ENCODE data around the gene FTSJ3. TPM values are rescaled to one million over a fixed set of nuclear protein-coding genes. Genes with fewer than 3 reads are reported as not detected.

Gene FTSJ3
- total and polyA plus RNA-seq, 2 experiments from 2014 or later = 29.2 to 61.5 TPM

DNA sequence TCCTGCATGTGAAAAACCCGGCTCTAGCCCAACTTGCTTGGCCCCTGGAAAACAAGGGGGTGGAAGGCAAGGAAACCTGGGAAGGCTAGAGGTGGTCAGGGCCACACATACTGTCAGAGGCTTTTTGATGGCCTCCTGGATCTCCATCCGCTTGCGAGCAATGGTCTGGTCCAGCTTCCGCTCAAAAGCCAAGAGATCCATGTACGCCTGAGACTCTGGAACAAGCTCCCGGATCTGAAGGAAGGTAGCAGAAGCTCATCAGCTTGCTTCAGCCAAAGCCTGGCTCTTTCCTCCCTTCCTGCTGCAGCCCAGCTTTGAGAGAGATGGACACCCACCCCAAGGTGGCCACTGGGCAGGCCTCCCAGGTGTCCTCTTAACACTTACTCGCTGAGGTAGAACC is 9.3 kb upstream of the FTSJ3 start:
- Histone ChIP-seq H3K36me3 (ENCODE audit: insufficient read depth) (peaks cover 11% of the 10 kb centered on the region), H3K79me2 (replicated peaks; ENCODE audit: insufficient read depth) (peaks cover 43% of the 10 kb centered on the region), H3K4me2 (no peak overlapping the region), H3F3A (replicated peaks; ENCODE audit: low read depth) (peaks cover 10% of the 10 kb centered on the region; the same call in 1 of the 2 replicates), H2AFZ (no peak overlapping the region), H3K4me1 (ENCODE audit: insufficient read depth) (peaks cover 28% of the 10 kb centered on the region), H4K20me1 (replicated peaks; ENCODE audit: insufficient read depth) (peaks cover 13% of the 10 kb centered on the region; the same call in 1 of the 2 replicates), H3K27ac (ENCODE audit: low read depth) (no peak overlapping the region), H3K27me3 (ENCODE audit: insufficient read depth) (no peaks in the 10 kb centered on the region), H3K4me3 (no peak overlapping the region), H3K9me2 (ENCODE audit: insufficient read depth) (no peaks in the 10 kb centered on the region)
- Mint-ChIP-seq H3K9me3 (no peaks in the 10 kb centered on the region), H3K27ac (no peak overlapping the region), H3K36me3 (ENCODE audit: low read depth) (peaks cover 52% of the 10 kb centered on the region), H3K4me1 (peaks cover 34% of the 10 kb centered on the region), H3K4me3 (no peak overlapping the region), H3K27me3 (ENCODE audit: insufficient read depth, low read depth, poor library complexity) (peaks cover 24% of the 10 kb centered on the region)
- ATAC-seq (no peak), DNase-seq (ENCODE audit: low spot score) (no peak)
- TF ChIP-seq POLR2AphosphoS5 (IDR thresholded peaks at IDR 0.05; ENCODE audit: low read depth) = no peak

DNA sequence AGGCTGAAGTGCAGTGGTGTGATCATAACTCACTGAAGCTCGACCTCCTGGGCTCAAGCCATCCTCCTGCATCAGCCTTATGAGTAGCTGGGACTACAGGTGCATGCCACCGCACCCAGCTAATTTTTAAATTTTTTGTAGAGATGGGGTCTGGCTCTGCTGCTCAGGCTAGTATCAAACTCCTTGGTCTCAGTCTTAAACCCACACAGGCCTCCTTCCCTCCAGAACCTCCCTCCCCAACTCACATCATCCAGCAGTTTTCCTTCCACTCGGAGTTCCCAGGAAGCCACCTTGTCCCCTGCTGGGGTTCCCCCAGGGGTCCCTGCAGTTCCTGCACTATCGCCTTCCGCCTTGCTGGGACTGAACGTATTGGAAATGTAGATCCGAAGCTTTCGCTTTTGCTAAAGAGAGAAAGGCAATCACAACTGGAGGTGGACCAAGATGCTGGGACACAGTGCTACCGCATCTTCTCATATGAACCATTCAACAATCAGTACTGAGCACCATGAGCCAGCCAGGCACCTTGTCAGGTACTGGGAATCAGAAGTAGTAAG is 7.8 kb upstream of the FTSJ3 start:
- TF ChIP-seq, protein P1, sequence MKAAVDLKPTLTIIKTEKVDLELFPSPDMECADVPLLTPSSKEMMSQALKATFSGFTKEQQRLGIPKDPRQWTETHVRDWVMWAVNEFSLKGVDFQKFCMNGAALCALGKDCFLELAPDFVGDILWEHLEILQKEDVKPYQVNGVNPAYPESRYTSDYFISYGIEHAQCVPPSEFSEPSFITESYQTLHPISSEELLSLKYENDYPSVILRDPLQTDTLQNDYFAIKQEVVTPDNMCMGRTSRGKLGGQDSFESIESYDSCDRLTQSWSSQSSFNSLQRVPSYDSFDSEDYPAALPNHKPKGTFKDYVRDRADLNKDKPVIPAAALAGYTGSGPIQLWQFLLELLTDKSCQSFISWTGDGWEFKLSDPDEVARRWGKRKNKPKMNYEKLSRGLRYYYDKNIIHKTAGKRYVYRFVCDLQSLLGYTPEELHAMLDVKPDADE (IDR thresholded peaks at IDR 0.05) = no peak
- no peak for DNase-seq (ENCODE audit: low spot score)
- Histone ChIP-seq H3K27ac (ENCODE audit: low read depth) (no peak overlapping the region), H2AFZ (no peak overlapping the region), H3K27me3 (ENCODE audit: insufficient read depth) (no peaks in the 10 kb centered on the region), H4K20me1 (replicated peaks; ENCODE audit: insufficient read depth) (peaks cover 6% of the 10 kb centered on the region), H3F3A (replicated peaks; ENCODE audit: low read depth) (peaks cover 16% of the 10 kb centered on the region; the same call in 1 of the 2 replicates), H3K4me3 (no peak overlapping the region), H3K36me3 (ENCODE audit: insufficient read depth) (peaks cover 24% of the 10 kb centered on the region), H3K9me2 (ENCODE audit: insufficient read depth) (no peaks in the 10 kb centered on the region), H3K79me2 (replicated peaks; ENCODE audit: insufficient read depth) (peaks cover 27% of the 10 kb centered on the region), H3K4me2 (no peak overlapping the region), H3K4me1 (ENCODE audit: insufficient read depth) (peaks cover 16% of the 10 kb centered on the region; the same call in 1 of the 2 replicates)
- no peak for ATAC-seq
- peaks cover 67% of the 10 kb centered on the region for H3K36me3 Mint-ChIP-seq (ENCODE audit: low read depth)
- H3K4me3 Mint-ChIP-seq = no peak overlapping the region
- H3K27ac Mint-ChIP-seq = peak overlapping the region; percentile 61; the same call in 1 of the 2 replicates
- H3K27me3 Mint-ChIP-seq (ENCODE audit: insufficient read depth, low read depth, poor library complexity) = peaks cover 25% of the 10 kb centered on the region
- H3K9me3 Mint-ChIP-seq = no peaks in the 10 kb centered on the region
- peaks cover 21% of the 10 kb centered on the region for H3K4me1 Mint-ChIP-seq

DNA sequence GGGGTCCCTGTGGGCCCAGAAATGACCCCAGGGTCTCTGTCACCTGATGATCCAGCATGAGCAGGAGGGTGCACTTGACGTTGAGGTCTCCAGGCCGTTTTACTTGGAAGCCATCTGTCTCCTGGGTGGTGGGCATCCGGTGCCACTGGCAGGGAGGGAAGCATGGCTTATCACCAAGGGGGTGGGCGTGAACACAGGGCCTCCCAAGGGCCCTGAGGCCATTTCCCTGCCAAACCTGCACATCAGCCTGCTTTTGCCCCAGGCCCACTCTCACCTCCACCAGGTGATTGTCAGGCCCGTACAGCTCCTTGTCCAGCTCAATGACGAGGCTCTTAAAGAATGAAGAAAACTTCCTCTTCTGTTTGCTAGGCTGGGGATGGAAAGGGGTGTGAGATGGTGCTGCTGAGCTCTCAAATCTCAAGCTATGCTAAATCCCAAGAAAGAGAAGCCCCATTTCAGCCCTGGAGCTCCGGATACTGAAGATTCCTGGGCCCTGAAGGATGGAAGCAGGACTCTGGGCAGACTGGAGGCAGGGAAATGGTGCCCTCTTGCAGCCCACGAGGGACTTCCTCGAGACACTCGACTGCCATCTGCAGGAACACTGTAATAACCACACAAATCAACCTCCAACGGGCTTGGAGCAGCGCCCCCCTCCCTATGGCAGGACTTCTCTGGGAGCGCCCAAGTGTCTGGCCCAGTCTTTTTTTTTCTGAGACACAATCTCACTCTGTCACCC is 7.1 kb upstream of the FTSJ3 start:
- Histone ChIP-seq H3K27ac (ENCODE audit: low read depth) (no peak overlapping the region), H3F3A (replicated peaks; ENCODE audit: low read depth) (peaks cover 13% of the 10 kb centered on the region; the same call in 1 of the 2 replicates), H3K79me2 (replicated peaks; ENCODE audit: insufficient read depth) (peaks cover 24% of the 10 kb centered on the region), H3K27me3 (ENCODE audit: insufficient read depth) (no peaks in the 10 kb centered on the region), H3K4me1 (ENCODE audit: insufficient read depth) (peaks cover 14% of the 10 kb centered on the region; the same call in 1 of the 2 replicates), H4K20me1 (replicated peaks; ENCODE audit: insufficient read depth) (peaks cover 6% of the 10 kb centered on the region), H3K4me3 (no peak overlapping the region), H3K36me3 (ENCODE audit: insufficient read depth) (peaks cover 28% of the 10 kb centered on the region), H2AFZ (no peak overlapping the region), H3K4me2 (no peak overlapping the region), H3K9me2 (ENCODE audit: insufficient read depth) (no peaks in the 10 kb centered on the region)
- H3K4me1 Mint-ChIP-seq = peaks cover 20% of the 10 kb centered on the region
- TF ChIP-seq, protein P2, sequence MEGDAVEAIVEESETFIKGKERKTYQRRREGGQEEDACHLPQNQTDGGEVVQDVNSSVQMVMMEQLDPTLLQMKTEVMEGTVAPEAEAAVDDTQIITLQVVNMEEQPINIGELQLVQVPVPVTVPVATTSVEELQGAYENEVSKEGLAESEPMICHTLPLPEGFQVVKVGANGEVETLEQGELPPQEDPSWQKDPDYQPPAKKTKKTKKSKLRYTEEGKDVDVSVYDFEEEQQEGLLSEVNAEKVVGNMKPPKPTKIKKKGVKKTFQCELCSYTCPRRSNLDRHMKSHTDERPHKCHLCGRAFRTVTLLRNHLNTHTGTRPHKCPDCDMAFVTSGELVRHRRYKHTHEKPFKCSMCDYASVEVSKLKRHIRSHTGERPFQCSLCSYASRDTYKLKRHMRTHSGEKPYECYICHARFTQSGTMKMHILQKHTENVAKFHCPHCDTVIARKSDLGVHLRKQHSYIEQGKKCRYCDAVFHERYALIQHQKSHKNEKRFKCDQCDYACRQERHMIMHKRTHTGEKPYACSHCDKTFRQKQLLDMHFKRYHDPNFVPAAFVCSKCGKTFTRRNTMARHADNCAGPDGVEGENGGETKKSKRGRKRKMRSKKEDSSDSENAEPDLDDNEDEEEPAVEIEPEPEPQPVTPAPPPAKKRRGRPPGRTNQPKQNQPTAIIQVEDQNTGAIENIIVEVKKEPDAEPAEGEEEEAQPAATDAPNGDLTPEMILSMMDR (conservative IDR thresholded peaks at IDR 0.05; ENCODE audit: low read depth in 2 of 2) = peak; percentile 64 to 83
- TF ChIP-seq NANOG (IDR thresholded peaks at IDR 0.05; ENCODE audit: borderline replicate concordance) (no peak), EZH2 (IDR thresholded peaks at IDR 0.05; ENCODE audit: low read depth, unreplicated experiment) (no peak), STAT1 (IDR thresholded peaks at IDR 0.05; ENCODE audit: unreplicated experiment) (no peak), ZNF114 (CRISPR knock-in tag; IDR thresholded peaks at IDR 0.05) (no peak), EZH2phosphoT487 (IDR thresholded peaks at IDR 0.05; ENCODE audit: unreplicated experiment) (no peak)
- TF ChIP-seq, protein P3, sequence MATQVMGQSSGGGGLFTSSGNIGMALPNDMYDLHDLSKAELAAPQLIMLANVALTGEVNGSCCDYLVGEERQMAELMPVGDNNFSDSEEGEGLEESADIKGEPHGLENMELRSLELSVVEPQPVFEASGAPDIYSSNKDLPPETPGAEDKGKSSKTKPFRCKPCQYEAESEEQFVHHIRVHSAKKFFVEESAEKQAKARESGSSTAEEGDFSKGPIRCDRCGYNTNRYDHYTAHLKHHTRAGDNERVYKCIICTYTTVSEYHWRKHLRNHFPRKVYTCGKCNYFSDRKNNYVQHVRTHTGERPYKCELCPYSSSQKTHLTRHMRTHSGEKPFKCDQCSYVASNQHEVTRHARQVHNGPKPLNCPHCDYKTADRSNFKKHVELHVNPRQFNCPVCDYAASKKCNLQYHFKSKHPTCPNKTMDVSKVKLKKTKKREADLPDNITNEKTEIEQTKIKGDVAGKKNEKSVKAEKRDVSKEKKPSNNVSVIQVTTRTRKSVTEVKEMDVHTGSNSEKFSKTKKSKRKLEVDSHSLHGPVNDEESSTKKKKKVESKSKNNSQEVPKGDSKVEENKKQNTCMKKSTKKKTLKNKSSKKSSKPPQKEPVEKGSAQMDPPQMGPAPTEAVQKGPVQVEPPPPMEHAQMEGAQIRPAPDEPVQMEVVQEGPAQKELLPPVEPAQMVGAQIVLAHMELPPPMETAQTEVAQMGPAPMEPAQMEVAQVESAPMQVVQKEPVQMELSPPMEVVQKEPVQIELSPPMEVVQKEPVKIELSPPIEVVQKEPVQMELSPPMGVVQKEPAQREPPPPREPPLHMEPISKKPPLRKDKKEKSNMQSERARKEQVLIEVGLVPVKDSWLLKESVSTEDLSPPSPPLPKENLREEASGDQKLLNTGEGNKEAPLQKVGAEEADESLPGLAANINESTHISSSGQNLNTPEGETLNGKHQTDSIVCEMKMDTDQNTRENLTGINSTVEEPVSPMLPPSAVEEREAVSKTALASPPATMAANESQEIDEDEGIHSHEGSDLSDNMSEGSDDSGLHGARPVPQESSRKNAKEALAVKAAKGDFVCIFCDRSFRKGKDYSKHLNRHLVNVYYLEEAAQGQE (IDR thresholded peaks at IDR 0.05; ENCODE audit: unreplicated experiment) = no peak
- TF ChIP-seq, protein P1 (IDR thresholded peaks at IDR 0.05) = no peak
- peaks cover 25% of the 10 kb centered on the region for H3K27me3 Mint-ChIP-seq (ENCODE audit: insufficient read depth, low read depth, poor library complexity)
- no peak overlapping the region for H3K4me3 Mint-ChIP-seq
- peaks cover 74% of the 10 kb centered on the region for H3K36me3 Mint-ChIP-seq (ENCODE audit: low read depth)
- peak; percentile 69 for ATAC-seq
- peak overlapping the region; percentile 56; the same call in 1 of the 2 replicates for H3K27ac Mint-ChIP-seq
- peak; percentile 90 for DNase-seq (ENCODE audit: low spot score)
- no peaks in the 10 kb centered on the region for H3K9me3 Mint-ChIP-seq
